OCI-LY1 (cell line): ENCODE results near the gene COL23A1.

ENCODE experiments used
- H2AFZ ChIP-seq: fragments of 200-600 bp; sonication (generic), shearing (Covaris generic); 2 replicates; pipeline ENCODE4 v1.6.0; 2014; ENCODE audit warnings: antibody characterized with exemption, mild to moderate bottlenecking, low read length
- H3F3A ChIP-seq: fragments of 200-600 bp; sonication (generic), shearing (Covaris generic); 2 replicates; pipeline ENCODE4 v1.6.0; 2014; ENCODE audit warnings: mild to moderate bottlenecking, antibody characterized with exemption, low read length, moderate library complexity; ENCODE audit not compliant: insufficient read depth
- H3K27ac ChIP-seq: fragments of 200-600 bp; sonication (generic); 2 replicates; pipeline ENCODE4 v1.5.1; 2014; ENCODE audit warnings: low read length, mixed run types, mild to moderate bottlenecking, low read depth; ENCODE audit not compliant: poor library complexity, severe bottlenecking
- H3K27me3 ChIP-seq: fragments of 200-600 bp; sonication (generic); 2 replicates; pipeline ENCODE4 v1.6.0; 2014; ENCODE audit warnings: antibody characterized with exemption, mild to moderate bottlenecking, low read length, moderate library complexity; ENCODE audit not compliant: insufficient read depth
- H3K36me3 ChIP-seq: fragments of 200-600 bp; sonication (generic); 2 replicates; pipeline ENCODE4 v1.6.1; 2014; ENCODE audit warnings: mild to moderate bottlenecking, antibody characterized with exemption, low read length, moderate library complexity, mixed read lengths; ENCODE audit not compliant: insufficient read depth
- H3K4me1 ChIP-seq: fragments of 200-600 bp; sonication (generic); 2 replicates; pipeline ENCODE4 v1.5.1; 2014; ENCODE audit warnings: mild to moderate bottlenecking, low read length, moderate library complexity; ENCODE audit not compliant: insufficient read depth, severe bottlenecking
- H3K4me2 ChIP-seq: fragments of 200-600 bp; sonication (generic), shearing (Covaris generic); 2 replicates; pipeline ENCODE4 v1.6.1; 2014; ENCODE audit warnings: low read length
- H3K4me3 ChIP-seq: fragments of 200-600 bp; sonication (generic); 2 replicates; pipeline ENCODE4 v1.5.1; 2014; ENCODE audit warnings: low read length, low read depth, mild to moderate bottlenecking, mixed read lengths; ENCODE audit not compliant: poor library complexity, severe bottlenecking
- H3K79me2 ChIP-seq: fragments of 200-600 bp; shearing (Covaris generic); 2 replicates; pipeline ENCODE4 v1.6.1; 2016; ENCODE audit warnings: mixed run types, low read length, mixed read lengths; ENCODE audit not compliant: insufficient read depth
- H3K9ac ChIP-seq: fragments of 200-600 bp; sonication (generic), shearing (Covaris generic); 2 replicates; pipeline ENCODE4 v1.6.1; 2014; ENCODE audit warnings: mild to moderate bottlenecking, low read length, mixed read lengths
- H3K9me2 ChIP-seq: fragments of 200-600 bp; sonication (generic), shearing (Covaris generic); 2 replicates; pipeline ENCODE4 v1.6.1; 2014; ENCODE audit warnings: low read depth, mild to moderate bottlenecking, low read length, mixed read lengths
- H3K9me3 ChIP-seq: fragments of 200-600 bp; shearing (Covaris generic); 2 replicates; pipeline ENCODE4 v1.6.1; 2014; ENCODE audit warnings: low read length, mixed read lengths
- H4K20me1 ChIP-seq: fragments of 200-600 bp; sonication (generic), shearing (Covaris generic); 2 replicates; pipeline ENCODE4 v1.6.0; 2016; ENCODE audit warnings: mild to moderate bottlenecking, low read length; ENCODE audit not compliant: insufficient read depth
- EZH2 ChIP-seq: fragments of 200-600 bp; sonication (generic), shearing (Covaris generic); IDR thresholded peaks from 2 replicates; pipeline ENCODE4 v1.8.0; 2017; ENCODE audit warnings: borderline replicate concordance, mixed run types, mild to moderate bottlenecking, antibody characterized with exemption, low read length, moderate library complexity, mixed read lengths
- TF ChIP-seq, protein P1 (sequence below): fragments of 200-600 bp; sonication (generic), shearing (Covaris generic); IDR thresholded peaks from 2 replicates; pipeline ENCODE4 v1.5.1; 2017; ENCODE audit warnings: mild to moderate bottlenecking, antibody characterized with exemption, low read length, moderate library complexity, mixed read lengths

Gene COL23A1

GRCh38 chr5:178269499-178269898 lies 320.7 kb downstream of the COL23A1 start:
- Histone ChIP-seq H3K27ac (no peak overlapping the region), H3K9ac (no peak overlapping the region), H3K9me2 (no peaks in the 10 kb centered on the region), H3F3A (no peaks in the 10 kb centered on the region), H3K4me3 (no peak overlapping the region), H3K9me3 (no peaks in the 10 kb centered on the region), H2AFZ (no peak overlapping the region), H3K79me2 (no peaks in the 10 kb centered on the region), H3K4me1 (no peaks in the 10 kb centered on the region), H4K20me1 (no peaks in the 10 kb centered on the region), H3K36me3 (no peaks in the 10 kb centered on the region), H3K4me2 (no peak overlapping the region), H3K27me3 (no peaks in the 10 kb centered on the region; the same call in 1 of the 2 replicates)
- TF ChIP-seq EZH2: no peak
- TF ChIP-seq, protein P1, sequence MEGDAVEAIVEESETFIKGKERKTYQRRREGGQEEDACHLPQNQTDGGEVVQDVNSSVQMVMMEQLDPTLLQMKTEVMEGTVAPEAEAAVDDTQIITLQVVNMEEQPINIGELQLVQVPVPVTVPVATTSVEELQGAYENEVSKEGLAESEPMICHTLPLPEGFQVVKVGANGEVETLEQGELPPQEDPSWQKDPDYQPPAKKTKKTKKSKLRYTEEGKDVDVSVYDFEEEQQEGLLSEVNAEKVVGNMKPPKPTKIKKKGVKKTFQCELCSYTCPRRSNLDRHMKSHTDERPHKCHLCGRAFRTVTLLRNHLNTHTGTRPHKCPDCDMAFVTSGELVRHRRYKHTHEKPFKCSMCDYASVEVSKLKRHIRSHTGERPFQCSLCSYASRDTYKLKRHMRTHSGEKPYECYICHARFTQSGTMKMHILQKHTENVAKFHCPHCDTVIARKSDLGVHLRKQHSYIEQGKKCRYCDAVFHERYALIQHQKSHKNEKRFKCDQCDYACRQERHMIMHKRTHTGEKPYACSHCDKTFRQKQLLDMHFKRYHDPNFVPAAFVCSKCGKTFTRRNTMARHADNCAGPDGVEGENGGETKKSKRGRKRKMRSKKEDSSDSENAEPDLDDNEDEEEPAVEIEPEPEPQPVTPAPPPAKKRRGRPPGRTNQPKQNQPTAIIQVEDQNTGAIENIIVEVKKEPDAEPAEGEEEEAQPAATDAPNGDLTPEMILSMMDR: no peak

- Histone ChIP-seq H3K27me3 (no peaks in the 10 kb centered on the region; the same call in 1 of the 2 replicates), H3K4me2 (no peak overlapping the region), H3K36me3 (no peaks in the 10 kb centered on the region), H3K9me2 (no peaks in the 10 kb centered on the region), H3K4me3 (no peak overlapping the region), H2AFZ (no peak overlapping the region), H3K27ac (no peak overlapping the region), H3K9me3 (no peaks in the 10 kb centered on the region), H3K9ac (no peak overlapping the region), H3K79me2 (no peaks in the 10 kb centered on the region), H3K4me1 (no peaks in the 10 kb centered on the region), H3F3A (no peaks in the 10 kb centered on the region), H4K20me1 (no peaks in the 10 kb centered on the region)
- TF ChIP-seq, protein P1: no peak
- TF ChIP-seq EZH2: no peak
Observed at GRCh38 chr5:178267876-178268275, 322.3 kb downstream of the COL23A1 start.

DNA sequence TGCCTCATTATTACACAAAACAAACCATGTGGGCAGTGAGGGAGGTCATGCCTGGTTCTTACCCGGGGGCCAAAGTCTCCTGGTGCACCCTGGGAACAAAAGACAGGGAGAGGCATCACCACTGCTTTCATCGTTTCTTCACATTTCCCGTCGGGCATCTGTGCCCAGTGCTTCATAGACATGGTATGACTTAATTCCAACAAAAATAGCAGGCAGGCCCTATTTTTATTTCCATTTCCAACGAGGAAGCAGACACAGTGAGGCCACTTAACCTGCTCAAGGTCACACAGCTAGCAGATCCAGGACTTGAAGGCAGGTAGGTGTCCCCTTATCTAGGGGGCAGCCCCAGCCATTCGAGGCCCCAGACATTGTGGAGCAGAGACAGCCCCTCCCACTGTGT lies 322.9 kb downstream of the COL23A1 start:
- no peaks in the 10 kb centered on the region for H4K20me1 ChIP-seq
- no peak overlapping the region for H3K27ac ChIP-seq
- no peaks in the 10 kb centered on the region for H3K9me3 ChIP-seq
- no peak overlapping the region for H3K4me2 ChIP-seq
- no peak overlapping the region for H3K4me3 ChIP-seq
- TF ChIP-seq, protein P1: no peak
- TF ChIP-seq EZH2: no peak
- no peak overlapping the region for H2AFZ ChIP-seq
- H3K4me1 ChIP-seq: no peaks in the 10 kb centered on the region
- no peaks in the 10 kb centered on the region; the same call in 1 of the 2 replicates for H3K27me3 ChIP-seq
- H3K36me3 ChIP-seq: no peaks in the 10 kb centered on the region
- no peaks in the 10 kb centered on the region for H3K9me2 ChIP-seq
- no peaks in the 10 kb centered on the region for H3K79me2 ChIP-seq
- no peak overlapping the region for H3K9ac ChIP-seq
- H3F3A ChIP-seq: no peaks in the 10 kb centered on the region
